Measurements from ENCODE around the gene KIRREL3. TPM values are rescaled to one million over a fixed set of nuclear protein-coding genes. Genes with fewer than 3 reads are reported as not detected.

The KIRREL3 gene
- total RNA-seq, 1 donor from 2014 or later = 0.26 TPM

- Mint-ChIP-seq H3K4me1 (ENCODE audit: low read depth) (peaks cover 5% of the 10 kb centered on the region), H3K4me3 (ENCODE audit: low read depth) (no peak overlapping the region), H3K36me3 (ENCODE audit: insufficient read depth) (no peaks in the 10 kb centered on the region), H3K9me3 (ENCODE audit: low read depth) (no peaks in the 10 kb centered on the region), H3K27me3 (peaks cover 42% of the 10 kb centered on the region), H3K27ac (no peak overlapping the region)
- TF ChIP-seq, protein P1, sequence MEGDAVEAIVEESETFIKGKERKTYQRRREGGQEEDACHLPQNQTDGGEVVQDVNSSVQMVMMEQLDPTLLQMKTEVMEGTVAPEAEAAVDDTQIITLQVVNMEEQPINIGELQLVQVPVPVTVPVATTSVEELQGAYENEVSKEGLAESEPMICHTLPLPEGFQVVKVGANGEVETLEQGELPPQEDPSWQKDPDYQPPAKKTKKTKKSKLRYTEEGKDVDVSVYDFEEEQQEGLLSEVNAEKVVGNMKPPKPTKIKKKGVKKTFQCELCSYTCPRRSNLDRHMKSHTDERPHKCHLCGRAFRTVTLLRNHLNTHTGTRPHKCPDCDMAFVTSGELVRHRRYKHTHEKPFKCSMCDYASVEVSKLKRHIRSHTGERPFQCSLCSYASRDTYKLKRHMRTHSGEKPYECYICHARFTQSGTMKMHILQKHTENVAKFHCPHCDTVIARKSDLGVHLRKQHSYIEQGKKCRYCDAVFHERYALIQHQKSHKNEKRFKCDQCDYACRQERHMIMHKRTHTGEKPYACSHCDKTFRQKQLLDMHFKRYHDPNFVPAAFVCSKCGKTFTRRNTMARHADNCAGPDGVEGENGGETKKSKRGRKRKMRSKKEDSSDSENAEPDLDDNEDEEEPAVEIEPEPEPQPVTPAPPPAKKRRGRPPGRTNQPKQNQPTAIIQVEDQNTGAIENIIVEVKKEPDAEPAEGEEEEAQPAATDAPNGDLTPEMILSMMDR (IDR thresholded peaks at IDR 0.05; ENCODE audit: unreplicated experiment) = peak; percentile 61
- DNase-seq (ENCODE audit: low spot score, unreplicated experiment) = no peak
These were observed 16.9 kb upstream of the KIRREL3 start for GRCh38 chr11:127017482-127017881.

- no peak overlapping the region for H3K4me3 Mint-ChIP-seq (ENCODE audit: low read depth)
- H3K36me3 Mint-ChIP-seq (ENCODE audit: insufficient read depth) = no peaks in the 10 kb centered on the region
- H3K27ac Mint-ChIP-seq = no peak overlapping the region
- H3K4me1 Mint-ChIP-seq (ENCODE audit: low read depth) = peaks cover 1% of the 10 kb centered on the region
- no peaks in the 10 kb centered on the region for H3K9me3 Mint-ChIP-seq (ENCODE audit: low read depth)
- no peak for DNase-seq (ENCODE audit: low spot score, unreplicated experiment)
- TF ChIP-seq, protein P1 (IDR thresholded peaks at IDR 0.05; ENCODE audit: unreplicated experiment) = no peak
- H3K27me3 Mint-ChIP-seq = peaks cover 58% of the 10 kb centered on the region
These were observed 13.0 kb upstream of the KIRREL3 start for GRCh38 chr11:127013550-127013949.

DNA sequence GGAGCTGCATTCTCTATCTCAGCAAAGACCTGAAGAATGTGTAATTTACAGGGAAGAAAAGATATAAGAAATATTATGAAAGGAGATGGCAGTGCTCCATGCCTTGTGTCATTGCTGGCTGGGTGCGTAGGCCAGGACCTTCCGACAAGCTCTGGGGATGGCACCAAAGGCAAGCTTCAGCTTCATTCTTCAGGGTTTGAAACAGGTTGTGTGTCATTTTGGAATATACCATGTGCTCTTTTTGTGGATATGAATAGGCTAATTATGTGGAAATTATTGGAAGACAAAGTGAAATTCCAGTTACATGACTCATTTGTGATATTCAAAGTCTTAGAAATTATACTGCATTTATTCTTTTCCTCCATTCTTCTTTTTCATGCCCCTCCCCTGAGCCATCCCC lies 5.7 kb upstream of the KIRREL3 start:
- no peak for DNase-seq (ENCODE audit: low spot score, unreplicated experiment)
- peaks cover 60% of the 10 kb centered on the region for H3K27me3 Mint-ChIP-seq
- TF ChIP-seq, protein P1 (IDR thresholded peaks at IDR 0.05; ENCODE audit: unreplicated experiment) = no peak
- no peaks in the 10 kb centered on the region for H3K9me3 Mint-ChIP-seq (ENCODE audit: low read depth)
- no peaks in the 10 kb centered on the region for H3K36me3 Mint-ChIP-seq (ENCODE audit: insufficient read depth)
- no peak overlapping the region for H3K27ac Mint-ChIP-seq
- no peak overlapping the region for H3K4me3 Mint-ChIP-seq (ENCODE audit: low read depth)
- no peaks in the 10 kb centered on the region for H3K4me1 Mint-ChIP-seq (ENCODE audit: low read depth)

GRCh38 chr11:127003260-127003981 lies 2.9 kb upstream of the KIRREL3 start:
- Mint-ChIP-seq H3K36me3 (ENCODE audit: insufficient read depth) (no peaks in the 10 kb centered on the region), H3K4me3 (ENCODE audit: low read depth) (peak overlapping the region; percentile 30), H3K9me3 (ENCODE audit: low read depth) (no peaks in the 10 kb centered on the region), H3K27ac (no peak overlapping the region), H3K4me1 (ENCODE audit: low read depth) (no peaks in the 10 kb centered on the region), H3K27me3 (peaks cover 43% of the 10 kb centered on the region)
- peak; percentile 37 for DNase-seq (ENCODE audit: low spot score, unreplicated experiment)
- TF ChIP-seq, protein P1 (IDR thresholded peaks at IDR 0.05; ENCODE audit: unreplicated experiment) = peak; percentile 66

DNA sequence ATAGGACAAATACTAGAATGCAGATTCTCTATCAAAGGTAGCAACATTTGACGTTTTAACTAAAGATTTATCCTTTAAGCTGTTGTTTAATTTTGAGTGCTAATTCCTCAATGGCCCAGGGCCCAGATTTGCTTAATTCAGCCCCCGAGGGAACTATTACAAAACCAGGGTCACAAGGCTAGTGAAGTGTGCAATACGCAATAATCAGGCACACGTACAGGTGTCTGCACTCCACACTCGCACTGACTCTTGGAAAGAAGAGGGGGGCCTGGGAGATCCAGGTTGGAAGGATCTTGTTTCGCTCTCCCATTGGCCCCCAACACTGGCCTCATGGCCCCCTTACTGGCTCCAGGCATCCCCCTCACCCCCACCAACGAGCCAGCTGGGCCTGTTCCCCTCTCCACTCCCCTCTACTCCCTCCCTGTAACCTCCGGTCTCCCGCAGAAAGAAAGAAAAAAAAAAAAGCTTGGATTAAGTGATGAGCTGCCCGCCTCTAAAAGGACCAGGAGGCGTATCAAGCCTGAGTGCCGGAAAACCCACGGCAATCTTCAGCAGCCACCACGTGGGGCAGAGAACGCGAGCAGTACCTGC lies 2.2 kb upstream of the KIRREL3 start:
- TF ChIP-seq, protein P1 (IDR thresholded peaks at IDR 0.05; ENCODE audit: unreplicated experiment) = no peak
- H3K9me3 Mint-ChIP-seq (ENCODE audit: low read depth) = no peaks in the 10 kb centered on the region
- no peak for DNase-seq (ENCODE audit: low spot score, unreplicated experiment)
- no peaks in the 10 kb centered on the region for H3K36me3 Mint-ChIP-seq (ENCODE audit: insufficient read depth)
- no peaks in the 10 kb centered on the region for H3K4me1 Mint-ChIP-seq (ENCODE audit: low read depth)
- H3K4me3 Mint-ChIP-seq (ENCODE audit: low read depth) = peak overlapping the region; percentile 22
- no peak overlapping the region for H3K27ac Mint-ChIP-seq
- H3K27me3 Mint-ChIP-seq = peaks cover 36% of the 10 kb centered on the region

All from progenitor cell of endocrine pancreas (in vitro differentiated cells).